A673 (cell line): ENCODE results near the gene ACSL3.
"Not testable (repeated sequence)": the region's sequence is repeated elsewhere in the genome, so short reads cannot be mapped to it uniquely, and the experiment has no call there.

ENCODE experiments used
- CTCF ChIP-seq: fragments of 300-800, 200-600 bp; sonication (generic); conservative IDR thresholded peaks from 2 replicates; pipeline ENCODE4 v1.5.1; 2017; ENCODE audit warnings: low read depth, mild to moderate bottlenecking, antibody characterized with exemption, low read length, moderate library complexity, mixed read lengths
- EZH2 ChIP-seq: fragments of 200-600 bp; sonication (generic); IDR thresholded peaks from 2 replicates; pipeline ENCODE4 v1.6.1; 2017; ENCODE audit warnings: borderline replicate concordance, low read depth, mild to moderate bottlenecking, mixed read lengths, antibody characterized with exemption, low read length; ENCODE audit not compliant: poor library complexity, severe bottlenecking

DNA sequence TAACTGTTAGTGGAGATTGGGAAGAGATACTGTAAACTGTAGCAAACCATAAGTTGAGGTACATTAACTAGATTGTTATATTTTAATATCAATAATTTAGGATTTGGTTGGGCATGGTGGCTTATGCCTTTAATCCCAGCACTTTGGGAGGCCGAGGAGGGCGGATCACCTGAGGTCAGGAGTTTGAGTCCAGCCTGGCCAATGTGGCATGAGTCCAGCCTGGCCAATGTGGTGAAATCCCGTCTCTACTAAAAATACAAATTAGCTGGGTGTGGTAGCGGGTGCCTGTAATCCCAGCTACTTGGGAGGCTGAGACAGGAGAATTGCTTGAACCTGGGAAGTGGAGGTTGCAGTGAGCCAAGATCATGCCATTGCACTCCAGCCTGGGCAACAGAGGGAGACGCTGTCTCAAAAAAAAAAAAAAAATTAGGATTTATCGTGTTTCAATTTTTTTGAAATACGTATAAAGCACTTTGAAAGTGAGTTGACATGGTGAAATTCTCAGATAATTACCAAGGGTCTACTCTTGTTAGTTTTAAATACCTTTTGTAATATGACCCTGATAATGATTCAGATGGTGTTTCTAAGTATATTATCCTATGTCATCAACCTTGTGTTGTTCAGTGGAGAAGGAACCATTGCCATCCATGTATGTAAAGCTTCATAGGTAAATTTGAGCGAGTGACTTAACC is 7.9 kb downstream of the ACSL3 start:
- not testable (repeated sequence) for TF ChIP-seq CTCF, EZH2
